GM12864 (cell line): Measurements from ENCODE around the gene ARHGAP20.

Experiments
- DNase-seq: peaks from one replicate; pipeline ENCODE4 v3.0.0-alpha.2; 2011; ENCODE audit warnings: low read depth
- H3K4me3 ChIP-seq: 2 replicates; pipeline ENCODE4 v1.5.1; 2011; ENCODE audit warnings: mild to moderate bottlenecking, low read depth, low read length, control low read depth
- CTCF ChIP-seq: IDR thresholded peaks from 2 replicates; pipeline ENCODE4 v1.5.1; 2011; ENCODE audit warnings: low read depth, mild to moderate bottlenecking, moderate library complexity, low read length, control low read depth, inconsistent platforms; ENCODE audit errors: missing control alignments

Gene ARHGAP20

GRCh38 chr11:110736171-110736553 lies 23.9 kb upstream of the ARHGAP20 start:
- no peak for TF ChIP-seq CTCF
- H3K4me3 ChIP-seq: no peak overlapping the region
- DNase-seq: no peak

- no peak for TF ChIP-seq CTCF
- DNase-seq: no peak
- H3K4me3 ChIP-seq: no peak overlapping the region
These were observed 23.4 kb upstream of the ARHGAP20 start for GRCh38 chr11:110735455-110736170.

- no peak for TF ChIP-seq CTCF
- H3K4me3 ChIP-seq: no peak overlapping the region
- DNase-seq: no peak
These were observed 22.6 kb upstream of the ARHGAP20 start for GRCh38 chr11:110734790-110735189.

GRCh38 chr11:110730773-110731172 lies 18.5 kb upstream of the ARHGAP20 start:
- H3K4me3 ChIP-seq: no peak overlapping the region
- no peak for TF ChIP-seq CTCF
- no peak for DNase-seq

- no peak for DNase-seq
- no peak overlapping the region for H3K4me3 ChIP-seq
- TF ChIP-seq CTCF: no peak
These were observed 16.6 kb upstream of the ARHGAP20 start for GRCh38 chr11:110728883-110729282.

GRCh38 chr11:110728476-110728875 lies 16.2 kb upstream of the ARHGAP20 start:
- no peak for DNase-seq
- TF ChIP-seq CTCF: no peak
- H3K4me3 ChIP-seq: no peak overlapping the region

GRCh38 chr11:110724358-110724757 lies 12.1 kb upstream of the ARHGAP20 start:
- no peak for DNase-seq
- no peak for TF ChIP-seq CTCF

More at GRCh38 chr11:110724358-110724757, 12.1 kb upstream of the ARHGAP20 start:
- no peak overlapping the region for H3K4me3 ChIP-seq
